GM18507 (cell line): Measurements from ENCODE around the gene CLIC5.
"Not testable (repeated sequence)": the region's sequence is repeated elsewhere in the genome, so short reads cannot be mapped to it uniquely, and the experiment has no call there.

Source experiments
- DNase-seq: peaks from one replicate; pipeline ENCODE4 v3.0.0; 2011; ENCODE audit warnings: low read depth; ENCODE audit not compliant: insufficient read length; ENCODE audit errors: extremely low spot score
- FAIRE-seq: peaks from 2 replicates; lab custom pipeline; 2011; peaks lifted over from hg19 to GRCh38; lab: Jason Lieb, UNC

CLIC5 gene

DNA sequence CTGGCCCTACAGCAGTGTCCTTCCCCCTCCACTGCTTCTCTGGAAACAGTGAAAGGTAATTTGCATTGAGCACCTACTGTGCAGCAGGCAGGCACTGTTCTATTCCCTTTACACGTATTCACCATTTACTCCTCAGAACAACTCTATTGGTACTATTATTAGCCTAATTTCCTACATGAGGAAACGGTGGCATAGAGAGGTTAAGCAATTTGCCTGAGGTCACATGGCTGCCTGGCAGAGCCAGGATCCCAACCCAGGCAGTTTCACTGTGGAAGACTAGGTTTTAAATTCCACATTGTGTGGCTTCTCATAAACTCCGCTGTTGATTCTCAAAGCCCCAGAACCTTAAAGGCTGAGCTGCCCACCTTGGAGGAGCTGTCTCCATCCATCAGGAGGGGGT is 72.7 kb downstream of the CLIC5 start:
- DNase-seq: no peak
- FAIRE-seq: no peak

DNA sequence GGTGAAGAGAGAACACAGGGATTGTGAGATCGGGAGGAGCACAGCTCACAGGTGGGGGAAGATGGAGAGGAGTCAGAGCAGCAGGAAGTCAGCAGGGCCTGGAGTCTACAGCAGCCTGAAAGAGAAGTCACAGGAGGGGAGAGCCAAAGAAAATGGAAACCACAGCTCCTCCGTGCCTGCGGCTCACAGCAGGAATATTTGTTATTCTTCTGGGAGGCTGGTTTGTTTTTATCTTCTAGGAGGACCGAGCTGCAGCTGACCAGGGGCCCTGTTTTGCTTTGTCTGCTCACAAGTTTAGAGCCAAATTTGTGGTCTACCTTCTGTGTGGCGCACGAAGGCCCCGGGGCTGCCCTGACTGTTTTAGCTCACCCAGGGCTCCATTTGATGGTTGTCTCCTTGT is 81.8 kb downstream of the CLIC5 start:
- DNase-seq: no peak
- FAIRE-seq: no peak

DNA sequence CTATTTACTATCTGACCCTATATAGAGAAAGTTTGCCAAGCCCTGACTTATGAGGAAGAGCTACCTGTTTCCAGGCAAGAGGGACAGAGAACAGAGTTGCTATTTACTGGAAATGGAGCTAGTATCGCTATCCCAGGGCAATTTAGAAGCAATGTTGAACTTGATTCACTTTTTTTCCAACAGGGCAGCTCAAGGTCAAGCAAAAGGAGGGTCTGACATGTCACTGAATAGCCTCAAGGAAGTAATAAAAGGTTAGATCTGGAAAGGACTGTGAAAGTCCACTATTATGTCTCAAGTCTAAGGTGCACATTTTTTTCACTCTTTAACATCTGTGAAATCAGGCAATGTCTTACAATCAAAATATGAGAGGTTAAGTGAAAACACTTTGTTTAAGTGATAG is 84.4 kb downstream of the CLIC5 start:
- FAIRE-seq (no peak), DNase-seq (no peak)

DNA sequence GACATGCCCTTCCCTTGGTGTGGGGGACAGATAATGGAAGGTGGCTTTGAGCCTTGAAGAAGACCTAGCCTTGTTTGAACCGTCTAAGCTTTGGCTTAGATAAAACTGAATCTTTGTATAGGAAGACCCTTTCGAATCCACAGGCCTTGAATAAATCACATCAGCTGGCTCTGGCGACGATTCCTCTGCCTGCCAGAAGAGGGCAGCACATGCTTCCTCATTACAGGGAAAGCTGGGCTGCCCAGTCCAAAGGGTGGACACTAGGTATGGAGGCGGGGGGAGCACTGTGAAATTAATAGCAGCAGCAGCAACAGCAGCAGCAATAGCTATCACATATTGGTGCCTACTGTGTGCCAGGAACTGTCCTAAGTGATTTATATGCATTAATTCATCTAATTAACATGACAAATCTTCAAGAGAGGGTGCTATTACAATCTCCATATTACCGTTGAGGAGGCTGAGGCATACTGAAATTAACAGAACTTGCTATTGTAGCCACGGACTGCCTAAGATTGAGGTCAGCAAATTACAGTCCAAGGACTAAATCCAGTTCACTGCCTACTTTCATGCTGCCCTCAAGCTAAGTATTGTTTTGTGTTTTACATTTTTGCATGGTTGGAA is 85.1 kb downstream of the CLIC5 start:
- FAIRE-seq: peak; percentile 76
- peak; percentile 33 for DNase-seq

DNA sequence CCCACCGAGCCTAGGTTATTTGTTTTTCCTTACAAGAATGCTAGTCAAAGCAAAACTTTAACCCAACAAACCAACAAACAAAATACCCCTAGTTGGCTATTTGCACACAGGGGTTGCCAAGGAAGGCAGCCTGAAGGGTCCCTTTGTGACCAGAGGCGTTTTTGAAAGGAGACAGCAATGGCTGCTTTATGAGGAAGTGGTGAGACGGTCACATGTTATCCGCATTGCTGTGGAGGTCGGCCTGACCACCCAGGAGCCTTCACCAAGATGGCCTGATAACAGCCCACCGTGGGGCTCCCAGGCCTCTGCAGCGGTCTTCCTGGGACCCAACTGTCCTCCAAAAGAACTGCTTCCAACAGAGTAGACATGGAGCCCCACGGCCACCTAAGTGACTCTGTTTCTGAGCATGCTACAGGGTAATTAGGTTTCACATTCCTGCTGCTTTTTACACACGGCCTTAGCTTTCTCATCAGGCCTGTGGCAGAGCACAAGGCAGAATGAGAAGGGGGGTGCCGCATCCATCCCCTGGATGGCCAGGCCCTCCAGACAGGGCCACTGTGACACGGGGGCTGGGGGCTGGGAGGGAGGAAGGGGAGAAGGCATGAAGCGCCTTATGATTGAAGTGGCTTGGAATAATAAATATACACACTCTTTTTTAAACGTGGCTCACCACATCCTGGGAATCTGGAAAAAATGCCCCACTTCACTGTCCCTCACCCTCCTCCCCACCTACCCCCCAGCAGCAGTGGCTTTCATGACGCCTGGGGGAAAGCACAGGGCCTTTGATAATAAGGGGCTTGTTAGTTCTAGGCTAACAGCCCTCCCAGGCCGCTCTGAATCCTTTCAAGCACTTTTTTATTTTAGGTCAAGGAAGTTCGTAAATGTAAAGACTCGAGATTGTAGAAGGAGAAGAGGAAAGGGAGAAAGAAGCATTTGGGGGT is 86.0 kb downstream of the CLIC5 start:
- no peak for DNase-seq
- FAIRE-seq: no peak

DNA sequence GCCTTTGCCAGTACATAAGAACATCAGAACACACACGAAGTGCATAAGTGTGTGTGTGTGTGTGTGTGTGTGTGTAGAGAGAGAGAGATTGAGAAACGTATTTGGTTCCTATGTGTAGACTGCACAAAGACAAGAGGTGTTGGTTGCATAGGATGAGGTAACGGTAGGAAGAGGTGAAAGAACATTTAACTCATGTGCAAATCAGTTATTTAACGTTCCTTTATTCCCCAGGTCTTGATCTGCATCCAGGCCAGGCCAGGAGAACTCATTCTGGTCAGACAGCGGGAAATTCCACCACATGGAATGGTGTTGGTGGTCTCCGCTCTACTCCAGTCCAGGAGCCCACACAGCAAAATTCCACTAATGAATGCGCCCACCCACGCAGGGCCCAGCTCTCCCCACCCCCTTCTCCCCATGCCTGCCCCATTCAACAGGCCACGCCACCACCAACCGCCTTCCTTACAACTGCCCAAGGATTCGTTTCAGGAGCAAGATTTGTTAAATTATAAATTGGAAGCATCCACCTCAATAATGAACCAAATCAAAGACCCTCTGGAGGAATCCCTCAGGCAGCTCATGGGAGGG is 86.8 kb downstream of the CLIC5 start:
- DNase-seq (no peak), FAIRE-seq (no peak)

DNA sequence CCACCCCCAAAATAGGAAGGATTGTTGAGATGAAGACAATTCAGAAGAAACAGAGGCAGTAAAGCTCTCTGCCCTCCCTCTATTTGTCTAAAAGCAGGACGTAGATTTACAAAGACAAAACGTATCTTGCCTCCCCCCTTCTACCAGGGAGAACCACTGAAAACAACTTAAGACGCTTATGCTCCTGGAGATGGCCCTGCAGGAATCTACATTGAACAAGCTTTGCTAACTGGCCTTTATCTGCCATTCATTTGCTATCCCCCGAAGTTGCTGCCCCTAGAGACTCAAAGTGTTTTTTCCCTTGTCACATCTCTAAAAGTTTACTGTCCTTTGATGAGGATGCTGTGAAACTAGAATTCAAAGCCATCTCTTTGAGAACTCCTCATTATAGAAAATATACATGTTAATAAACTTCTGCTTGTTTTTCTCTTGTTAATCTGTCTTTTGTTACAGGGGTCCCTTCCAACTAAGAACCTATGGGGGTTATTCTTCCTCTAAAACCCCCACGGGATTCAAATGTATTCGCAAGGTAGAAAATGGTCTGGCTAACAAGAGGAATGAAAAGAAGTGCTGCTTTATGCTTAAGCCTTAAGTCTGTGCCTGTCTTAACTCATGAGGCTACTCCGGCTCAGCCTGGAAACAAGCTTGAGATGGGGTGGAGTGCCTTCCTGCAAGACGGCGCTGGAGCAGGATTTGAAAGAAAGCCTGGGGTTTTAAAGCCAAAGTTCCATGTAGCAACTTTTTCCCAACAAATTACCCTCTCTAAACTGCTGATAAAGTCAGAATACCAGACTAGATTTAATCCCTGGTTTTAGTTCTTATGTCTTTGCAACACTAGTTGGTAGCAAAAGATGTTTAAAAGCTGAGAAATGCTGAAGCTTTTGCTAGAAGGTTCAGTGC is 88.0 kb downstream of the CLIC5 start:
- no peak for FAIRE-seq
- DNase-seq: no peak

DNA sequence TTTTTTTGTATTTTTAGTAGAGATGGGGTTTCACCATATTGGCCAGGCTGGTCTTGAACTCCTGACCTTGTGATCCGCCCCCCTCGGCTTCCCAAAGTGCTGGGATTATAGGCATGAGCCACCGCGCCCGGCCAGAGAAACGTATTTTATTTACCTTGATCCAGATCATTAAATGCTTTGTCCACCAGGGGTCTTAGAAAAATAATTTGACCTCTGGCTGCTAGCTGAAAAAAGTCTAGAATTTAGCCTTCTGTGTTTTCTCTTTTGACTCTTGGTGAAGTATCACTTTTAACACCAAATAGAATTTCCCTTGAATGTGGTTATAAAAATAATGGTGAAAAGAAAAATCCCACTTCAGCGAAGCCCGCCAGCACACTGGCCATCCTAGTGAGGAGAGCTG is 89.2 kb downstream of the CLIC5 start:
- not testable (repeated sequence) for FAIRE-seq, DNase-seq

DNA sequence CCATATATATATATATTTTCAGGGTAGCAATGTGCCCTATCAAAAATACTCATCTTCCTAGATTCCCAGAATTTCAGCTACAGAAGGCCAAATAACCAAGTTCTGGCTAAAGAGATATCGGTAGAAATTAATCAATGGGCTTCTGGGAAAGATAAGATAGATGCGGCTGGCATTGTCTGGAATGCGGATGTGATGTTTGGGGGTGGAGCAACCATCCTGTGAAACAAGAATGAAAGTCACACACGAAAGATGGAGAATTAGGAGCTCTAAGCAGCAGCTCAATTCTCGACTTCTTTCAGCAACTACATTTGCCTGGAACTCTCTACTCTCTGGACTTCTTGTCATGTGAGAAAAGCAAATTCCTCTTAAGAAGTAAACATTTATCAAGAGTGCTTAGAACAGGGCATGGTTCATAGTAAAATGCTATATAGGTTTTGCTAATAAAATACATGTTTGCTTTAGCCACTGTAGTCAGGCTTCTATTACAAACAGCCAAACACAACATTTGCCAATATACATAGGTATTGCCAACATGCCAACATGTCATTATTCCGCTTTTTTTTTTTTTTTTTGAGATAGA is 90.8 kb downstream of the CLIC5 start:
- DNase-seq (no peak), FAIRE-seq (no peak)

DNA sequence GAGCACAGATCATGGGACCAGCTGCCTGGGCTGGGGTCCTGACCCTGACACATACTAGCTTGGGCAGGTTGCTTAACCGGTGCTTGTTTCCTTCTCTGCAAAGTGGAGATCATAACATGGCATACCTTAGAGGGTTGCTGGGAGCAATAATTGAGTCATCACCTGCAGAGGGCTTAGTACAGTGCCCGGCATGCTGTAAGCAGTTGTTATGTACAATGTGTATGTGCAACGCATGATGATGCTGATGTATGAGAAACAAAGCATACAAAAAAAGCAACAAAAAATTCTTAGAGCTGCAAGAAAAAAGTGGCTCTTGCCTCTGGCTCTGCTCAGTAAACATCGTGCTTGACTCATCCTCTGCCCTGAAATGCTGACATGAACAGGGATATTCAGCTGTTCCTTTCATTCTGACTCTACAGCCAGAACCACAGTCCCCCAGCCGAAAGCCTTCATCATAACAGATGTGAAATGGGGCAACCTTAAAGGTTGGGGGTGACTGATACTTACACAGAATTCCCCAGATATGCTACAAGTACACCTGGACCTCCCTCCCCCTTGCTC is 91.7 kb downstream of the CLIC5 start:
- DNase-seq: no peak
- FAIRE-seq: no peak

DNA sequence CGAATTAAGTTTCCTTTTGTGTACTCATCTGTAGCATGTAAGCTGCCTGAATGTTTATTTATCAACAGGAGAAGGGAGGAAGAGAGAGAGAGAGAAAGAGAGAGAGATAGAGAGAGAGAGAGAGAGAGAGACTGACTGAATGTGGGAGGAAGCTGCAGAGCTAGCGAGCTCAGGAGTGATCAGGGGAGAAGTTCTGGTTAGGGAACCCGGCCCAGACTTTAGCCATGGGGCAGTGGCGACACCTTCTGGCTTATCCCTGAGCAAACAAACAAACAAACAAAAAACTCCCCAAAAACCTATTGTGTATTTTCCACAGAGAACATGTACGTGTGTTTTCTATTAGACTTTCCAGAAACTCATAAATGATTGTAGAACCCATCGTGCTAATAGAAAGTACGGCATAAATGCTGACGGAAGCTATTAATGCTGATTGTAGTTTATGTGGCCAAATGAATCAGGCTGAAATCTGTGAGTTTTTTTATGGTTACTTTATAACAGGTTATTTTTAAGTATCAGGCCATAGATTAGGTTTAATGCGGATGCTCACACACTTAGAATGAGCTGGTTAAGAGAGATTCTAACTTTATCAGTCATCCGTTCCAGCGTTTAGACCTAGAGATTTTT is 92.8 kb downstream of the CLIC5 start:
- DNase-seq (peak; percentile 17), FAIRE-seq (peak; percentile 73)

DNA sequence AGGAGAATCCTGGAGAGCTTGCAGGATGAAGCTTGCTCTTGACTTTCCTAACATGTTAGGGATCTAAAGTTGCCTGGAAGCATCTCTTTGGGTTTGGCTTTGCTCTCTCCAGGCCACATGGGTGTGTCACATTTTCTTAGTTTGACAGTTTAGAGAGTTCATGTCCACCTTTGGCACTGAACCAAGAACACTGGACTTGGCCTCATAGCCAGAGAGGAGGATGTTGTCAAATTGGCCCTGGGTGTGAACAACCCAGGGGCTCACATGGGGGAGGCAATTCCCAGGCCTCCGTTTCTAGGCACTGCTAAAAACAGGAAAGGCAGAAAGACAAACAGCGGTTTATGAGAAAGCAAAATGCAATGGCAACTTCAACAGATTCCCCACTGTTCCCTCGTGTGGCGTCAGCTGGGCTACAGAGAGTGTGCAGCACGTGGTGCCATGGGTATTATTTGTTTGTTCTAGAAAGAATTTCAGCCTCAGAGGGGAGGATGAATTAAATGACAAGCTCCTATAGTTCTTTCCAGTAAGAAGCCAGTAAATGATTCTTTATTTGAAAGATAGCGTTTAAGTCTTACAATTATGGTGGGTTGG is 93.9 kb downstream of the CLIC5 start:
- FAIRE-seq (no peak), DNase-seq (no peak)

DNA sequence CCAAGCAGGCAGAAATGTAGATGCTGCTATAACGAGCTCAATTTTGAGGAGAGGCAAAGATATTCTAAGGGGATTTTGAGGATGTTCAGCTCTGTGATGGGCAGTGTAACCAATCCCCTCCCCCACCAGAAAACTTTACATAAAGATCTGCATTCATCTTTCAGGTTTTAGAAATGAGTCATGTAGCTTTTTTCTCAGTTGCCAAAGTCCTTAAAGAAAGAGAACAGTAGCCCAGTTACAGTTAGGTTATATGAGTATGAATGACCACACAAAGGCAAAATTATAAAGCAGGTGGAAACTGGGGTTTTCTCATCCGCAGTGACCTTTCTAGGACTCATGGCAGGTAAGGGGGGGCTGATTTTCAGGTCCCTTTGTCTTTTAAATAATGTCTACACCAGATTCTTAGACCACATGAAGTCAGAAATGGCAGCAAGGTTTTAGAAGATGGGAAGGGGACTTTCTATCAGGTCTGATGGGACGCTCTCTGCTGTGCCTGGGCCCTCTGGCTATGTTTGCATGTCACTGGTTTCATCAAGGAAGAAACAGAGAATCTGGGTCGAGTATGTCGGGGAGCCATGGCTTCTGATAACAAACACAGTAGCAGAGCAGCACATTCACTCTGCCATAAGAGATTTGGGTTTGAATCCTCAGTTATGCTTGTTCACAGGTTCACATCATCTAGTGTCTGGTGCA is 94.7 kb downstream of the CLIC5 start:
- DNase-seq (peak; percentile 14), FAIRE-seq (peak; percentile 48)

DNA sequence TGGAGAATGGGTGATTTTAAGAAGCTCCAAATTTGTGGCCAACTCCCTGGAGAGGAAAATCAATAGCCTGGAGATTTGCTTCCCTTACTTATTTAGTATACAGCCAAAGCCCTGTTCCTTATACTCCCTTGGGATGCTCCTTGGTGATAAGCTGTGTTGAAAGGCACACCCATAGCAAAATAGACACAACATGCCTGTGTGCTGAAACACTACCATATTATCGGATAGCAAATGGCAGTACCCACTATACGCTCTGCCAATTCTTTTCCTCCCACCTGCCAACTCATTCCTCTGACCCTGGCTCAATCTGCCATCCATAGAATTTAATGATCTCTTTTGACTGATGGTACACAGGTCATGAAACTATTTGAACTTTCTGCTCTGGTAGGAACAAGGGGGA is 98.2 kb downstream of the CLIC5 start:
- DNase-seq (no peak), FAIRE-seq (no peak)

DNA sequence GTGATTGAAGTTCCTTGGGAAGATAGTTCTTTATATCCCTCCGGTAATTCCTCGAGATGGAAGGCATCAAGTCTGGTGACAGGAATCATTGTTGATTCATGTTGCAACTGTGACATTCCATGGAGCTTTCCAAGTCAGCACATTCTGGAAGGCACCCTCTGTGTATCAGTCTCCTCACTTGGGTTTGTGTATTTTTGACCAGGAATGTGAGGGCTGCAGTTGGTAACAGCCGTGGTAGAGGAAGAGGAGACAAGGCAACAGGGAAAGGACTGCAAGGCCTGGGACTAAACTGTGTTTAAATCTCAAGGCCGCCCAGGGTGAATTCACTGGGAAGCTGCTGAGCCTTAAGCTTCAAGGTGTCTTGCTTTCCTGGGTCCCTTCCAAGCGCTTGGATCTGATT is 99.0 kb downstream of the CLIC5 start:
- FAIRE-seq (no peak), DNase-seq (no peak)

DNA sequence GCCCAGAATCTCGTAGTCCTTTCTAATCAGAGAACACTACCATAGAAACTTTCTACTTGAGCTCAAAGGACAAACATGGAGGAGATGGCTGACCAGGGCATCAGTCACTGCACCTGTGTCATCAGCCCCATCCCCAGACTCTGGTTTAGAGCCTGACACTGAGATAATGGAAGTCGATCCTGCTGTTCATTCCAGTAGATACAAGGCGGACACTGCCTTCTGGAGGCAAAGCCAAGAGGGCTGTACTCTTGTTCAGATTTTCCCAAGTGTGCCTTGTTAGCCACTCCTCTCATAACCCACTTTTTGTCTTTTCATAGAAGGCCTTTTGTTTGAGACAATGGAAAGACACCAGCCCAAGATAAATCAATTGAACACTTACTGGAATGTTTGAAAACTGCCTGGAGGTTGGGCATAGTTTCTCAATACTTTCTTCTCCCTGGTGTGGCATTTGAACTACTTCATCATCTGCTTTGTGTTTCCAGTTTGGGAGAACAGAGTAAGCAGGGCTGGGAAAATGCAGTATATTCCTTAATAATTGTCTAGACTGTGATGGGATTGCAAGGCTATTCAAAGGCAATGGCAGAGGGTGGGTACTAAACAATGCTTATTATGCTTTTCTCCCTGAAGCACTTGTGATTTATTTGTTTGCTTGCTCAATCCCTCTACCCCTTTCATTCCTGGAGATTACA is 99.7 kb downstream of the CLIC5 start:
- DNase-seq: no peak
- FAIRE-seq: no peak

DNA sequence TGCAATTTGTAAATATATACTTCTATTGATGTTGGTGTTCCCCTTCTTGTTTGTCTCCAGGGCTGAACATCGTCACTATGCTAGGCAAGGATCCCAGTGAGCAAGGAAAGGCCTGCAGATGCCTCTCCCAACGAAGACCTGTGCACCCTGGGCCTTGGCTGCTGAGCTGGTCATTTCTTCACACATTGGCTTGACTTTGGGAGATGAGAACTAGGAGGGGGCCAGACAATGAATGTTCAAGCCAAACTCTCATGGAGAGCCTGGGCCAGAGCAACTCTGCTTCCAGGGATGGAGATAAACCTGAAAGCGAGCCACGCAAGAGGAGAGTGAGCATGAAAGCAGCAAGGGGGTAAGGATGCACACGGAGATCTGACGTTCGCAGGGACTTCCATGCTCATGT is 104.0 kb downstream of the CLIC5 start:
- no peak for FAIRE-seq
- no peak for DNase-seq
